GM19193 (cell line): ENCODE measurements around the gene TMPRSS3.

Experiments
- POLR2A ChIP-seq: IDR thresholded peaks from 4 replicates; pipeline ENCODE4 v1.6.1; 2011; ENCODE audit not compliant: insufficient read depth, insufficient read length; ENCODE audit errors: extremely low read depth

The TMPRSS3 gene

GRCh38 chr21:42365770-42366169 is 30.1 kb downstream of the TMPRSS3 start:
- TF ChIP-seq POLR2A: no peak

GRCh38 chr21:42364304-42364865 is 31.5 kb downstream of the TMPRSS3 start:
- no peak for TF ChIP-seq POLR2A

GRCh38 chr21:42363312-42363711 is 32.5 kb downstream of the TMPRSS3 start:
- TF ChIP-seq POLR2A: no peak

GRCh38 chr21:42362700-42363099 is 33.2 kb downstream of the TMPRSS3 start:
- TF ChIP-seq POLR2A: no peak

GRCh38 chr21:42362198-42362597 is 33.7 kb downstream of the TMPRSS3 start:
- TF ChIP-seq POLR2A: no peak

- no peak for TF ChIP-seq POLR2A
Measured at GRCh38 chr21:42361286-42361685, 34.6 kb downstream of the TMPRSS3 start.

- TF ChIP-seq POLR2A: no peak
Measured at GRCh38 chr21:42360317-42360716, 35.5 kb downstream of the TMPRSS3 start.

GRCh38 chr21:42358937-42359336 is 36.9 kb downstream of the TMPRSS3 start:
- TF ChIP-seq POLR2A: no peak

GRCh38 chr21:42358261-42358660 is 37.6 kb downstream of the TMPRSS3 start:
- no peak for TF ChIP-seq POLR2A

GRCh38 chr21:42357307-42357706 is 38.5 kb downstream of the TMPRSS3 start:
- no peak for TF ChIP-seq POLR2A

- no peak for TF ChIP-seq POLR2A
Measured at GRCh38 chr21:42356650-42357049, 39.2 kb downstream of the TMPRSS3 start.

- no peak for TF ChIP-seq POLR2A
Measured at GRCh38 chr21:42356046-42356445, 39.8 kb downstream of the TMPRSS3 start.

GRCh38 chr21:42353623-42354022 is 42.2 kb downstream of the TMPRSS3 start:
- TF ChIP-seq POLR2A: no peak

- TF ChIP-seq POLR2A: no peak
Measured at GRCh38 chr21:42352441-42353095, 43.3 kb downstream of the TMPRSS3 start.

- TF ChIP-seq POLR2A: no peak
Measured at GRCh38 chr21:42351626-42352440, 44.0 kb downstream of the TMPRSS3 start.

GRCh38 chr21:42350927-42351426 is 44.9 kb downstream of the TMPRSS3 start, which contains the start of gene TFF2:
Gene TFF2, minus strand, starts transcription at chr21:42350994. Its CDS starts 37 bp downstream, at chr21:42350957.
- no peak for TF ChIP-seq POLR2A
